ENCODE data around the gene SORCS2. TPM values are rescaled to one million over a fixed set of nuclear protein-coding genes. Genes with fewer than 3 reads are reported as not detected.

Gene SORCS2
- total and polyA plus RNA-seq, 2 of the 8 experiments (the other 6 are each of a cell fraction or from before 2014, with no cell fraction given): 0.36 to 1.8 TPM

DNA sequence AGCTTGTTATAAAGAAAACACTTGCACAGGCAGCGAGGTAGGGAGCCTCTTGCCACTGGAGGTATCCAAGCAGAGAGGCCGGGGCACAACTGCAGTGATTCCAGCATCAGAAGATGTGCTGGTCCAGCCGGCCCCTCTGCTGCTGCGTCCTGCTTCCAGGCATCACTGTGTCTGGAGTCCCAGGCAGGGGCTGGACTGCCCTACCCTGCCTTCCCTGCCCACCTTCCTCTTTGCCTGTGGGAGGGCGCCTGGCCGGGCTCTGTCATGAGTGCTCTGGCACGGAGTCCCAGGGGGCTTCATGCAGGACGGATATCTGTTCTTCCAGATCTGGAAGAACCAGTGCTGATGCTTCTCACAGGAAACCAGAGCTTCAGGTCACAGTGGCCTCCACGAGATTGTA, 430.0 kb downstream of the SORCS2 start:
- no peak for FAIRE-seq
- no peak overlapping the region for H3K4me2 ChIP-seq (ENCODE audit: insufficient read depth in 1 of 2, low read depth in 2 of 2, low read length in 2 of 2)
- H3K23ac ChIP-seq (ENCODE audit: insufficient read length): no peak overlapping the region
- H3K18ac ChIP-seq (ENCODE audit: extremely low read depth, low read length): no peak overlapping the region
- peaks cover 0 to 3% of the 10 kb centered on the region in 2 experiments for H4K20me1 ChIP-seq (replicated peaks in 1 of 2; ENCODE audit: control insufficient read depth in 1 of 2, insufficient read depth in 2 of 2, low read length in 2 of 2)
- H2AFZ ChIP-seq (ENCODE audit: low read length): no peak overlapping the region
- CTCF ChIA-PET (ENCODE audit: partially characterized antibody): no interaction called here
- POLR2A ChIA-PET (ENCODE audit: partially characterized antibody): no interaction called here
- H3K36me3 ChIP-seq (ENCODE audit: control insufficient read depth in 2 of 4, insufficient read depth in 4 of 4, low read length in 3 of 4): no peaks in the 10 kb centered on the region
- H4K91ac ChIP-seq (replicated peaks; ENCODE audit: insufficient read length, low read length): no peak overlapping the region
- no peak overlapping the region for H3K4me3 ChIP-seq (ENCODE audit: extremely low read depth in 1 of 4, insufficient read depth in 2 of 4, low read depth in 3 of 4, low read length in 4 of 4)
- no peak overlapping the region for H4K5ac ChIP-seq (ENCODE audit: insufficient read length, low read depth, low read length)
- peaks cover 4% of the 10 kb centered on the region; the same call in 1 of the 2 replicates for H3K23me2 ChIP-seq (ENCODE audit: low read depth, low read length)
- H3K27me3 ChIP-seq (replicated peaks in 1 of 4; ENCODE audit: control insufficient read depth in 3 of 4, extremely low read depth in 1 of 4, insufficient read depth in 3 of 4, low read length in 3 of 4): no peaks in the 10 kb centered on the region
- no peak overlapping the region for H3K56ac ChIP-seq (replicated peaks; ENCODE audit: insufficient read length, low read depth, low read length)
- no peak overlapping the region for H2BK12ac ChIP-seq (ENCODE audit: low read depth, low read length)
- H2BK15ac ChIP-seq (ENCODE audit: low read length): no peak overlapping the region
- no peak overlapping the region for H2AK5ac ChIP-seq (ENCODE audit: low read depth, low read length)
- WGBS, 2 experiments (ENCODE audit: extremely low coverage in 1 of 2, insufficient coverage in 1 of 2, insufficient read length in 1 of 2, insufficient replicate concordance in 2 of 2, low coverage in 1 of 2, low lambda C conversion rate in 2 of 2, missing lambda C conversion rate in 1 of 2): 92% methylated on average over 9 of the region's 9 CpGs; no CpG with 5 or more reads in 1 of the 2 experiments
- H2BK5ac ChIP-seq (ENCODE audit: low read depth, low read length): no peak overlapping the region
- no peak overlapping the region for H3K9ac ChIP-seq (replicated peaks in 1 of 4; ENCODE audit: extremely low read depth in 1 of 4, low read depth in 3 of 4, low read length in 3 of 4)
- H3K79me2 ChIP-seq (ENCODE audit: control insufficient read depth in 1 of 2, insufficient read depth in 2 of 2, low read length in 2 of 2): no peaks in the 10 kb centered on the region
- no peak overlapping the region for H4K8ac ChIP-seq (ENCODE audit: extremely low read depth, insufficient read depth, low read length)
- DNase-seq (ENCODE audit: low read depth in 1 of 2, low spot score in 2 of 2): no peak
- no peaks in the 10 kb centered on the region for H3K9me3 ChIP-seq (ENCODE audit: insufficient read depth in 2 of 2, low read depth in 1 of 2, low read length in 1 of 2)
- H2BK120ac ChIP-seq (replicated peaks; ENCODE audit: low read depth, low read length): no peak overlapping the region
- no peak overlapping the region for H3K4ac ChIP-seq (replicated peaks; ENCODE audit: insufficient read length, low read depth, low read length)
- TF ChIP-seq CHD1 (IDR thresholded peaks at IDR 0.05; ENCODE audit: low read depth, low read length) (no peak), CBX8 (IDR thresholded peaks at IDR 0.05; ENCODE audit: borderline replicate concordance, low read depth, low read length) (no peak), HDAC2 (IDR thresholded peaks at IDR 0.05; ENCODE audit: borderline replicate concordance in 1 of 2, low read depth in 2 of 2, low read length in 2 of 2) (no peak), POLR2A (IDR thresholded peaks at IDR 0.05; ENCODE audit: control extremely low read depth in 1 of 2, low read depth in 2 of 2, low read length in 2 of 2) (no peak), TEAD4 (IDR thresholded peaks at IDR 0.05; ENCODE audit: low read depth, low read length) (no peak), SP1 (IDR thresholded peaks at IDR 0.05; ENCODE audit: low read depth, low read length) (no peak), POLR2AphosphoS5 (IDR thresholded peaks at IDR 0.05; ENCODE audit: low read depth, low read length) (no peak), TAF7 (optimal IDR thresholded peaks at IDR 0.05; ENCODE audit: borderline replicate concordance, low read depth, low read length) (no peak), SP2 (IDR thresholded peaks at IDR 0.05; ENCODE audit: low read length) (no peak), SIN3A (conservative IDR thresholded peaks at IDR 0.05 in 1 of 2, IDR thresholded peaks at IDR 0.05 in 1 of 2; ENCODE audit: low read depth in 1 of 2, low read length in 2 of 2) (no peak), TBP (IDR thresholded peaks at IDR 0.05; ENCODE audit: low read depth, low read length) (no peak), SP4 (IDR thresholded peaks at IDR 0.05; ENCODE audit: low read length) (no peak)
- TF ChIP-seq, protein P1, sequence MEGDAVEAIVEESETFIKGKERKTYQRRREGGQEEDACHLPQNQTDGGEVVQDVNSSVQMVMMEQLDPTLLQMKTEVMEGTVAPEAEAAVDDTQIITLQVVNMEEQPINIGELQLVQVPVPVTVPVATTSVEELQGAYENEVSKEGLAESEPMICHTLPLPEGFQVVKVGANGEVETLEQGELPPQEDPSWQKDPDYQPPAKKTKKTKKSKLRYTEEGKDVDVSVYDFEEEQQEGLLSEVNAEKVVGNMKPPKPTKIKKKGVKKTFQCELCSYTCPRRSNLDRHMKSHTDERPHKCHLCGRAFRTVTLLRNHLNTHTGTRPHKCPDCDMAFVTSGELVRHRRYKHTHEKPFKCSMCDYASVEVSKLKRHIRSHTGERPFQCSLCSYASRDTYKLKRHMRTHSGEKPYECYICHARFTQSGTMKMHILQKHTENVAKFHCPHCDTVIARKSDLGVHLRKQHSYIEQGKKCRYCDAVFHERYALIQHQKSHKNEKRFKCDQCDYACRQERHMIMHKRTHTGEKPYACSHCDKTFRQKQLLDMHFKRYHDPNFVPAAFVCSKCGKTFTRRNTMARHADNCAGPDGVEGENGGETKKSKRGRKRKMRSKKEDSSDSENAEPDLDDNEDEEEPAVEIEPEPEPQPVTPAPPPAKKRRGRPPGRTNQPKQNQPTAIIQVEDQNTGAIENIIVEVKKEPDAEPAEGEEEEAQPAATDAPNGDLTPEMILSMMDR (IDR thresholded peaks at IDR 0.05; ENCODE audit: control extremely low read depth in 1 of 3, insufficient read depth in 1 of 3, low read depth in 1 of 3, low read length in 3 of 3): no peak
- H3K14ac ChIP-seq (ENCODE audit: insufficient read length): no peak overlapping the region
- H2BK20ac ChIP-seq (ENCODE audit: low read length): no peak overlapping the region
- 0 out of 7 replicates have a peak, but pooled peaks cover 0 to 3% (median 0%) of the 10 kb centered on the region in 4 experiments for H3K4me1 ChIP-seq (replicated peaks in 1 of 4; ENCODE audit: control insufficient read depth in 3 of 4, insufficient read depth in 4 of 4, low read length in 3 of 4)
- no peak overlapping the region for H3K27ac ChIP-seq (ENCODE audit: low read depth, low read length)
- H3K79me1 ChIP-seq (ENCODE audit: low read depth, low read length): no peaks in the 10 kb centered on the region
